IMR-90 (cell line): ENCODE results near the gene OBI1. TPM values are rescaled to one million over a fixed set of nuclear protein-coding genes. Genes with fewer than 3 reads are reported as not detected.

Experiments
- ATAC-seq: fragments of 200-7000 bp; cut with Tn5 transposase; 2 replicates; pipeline ENCODE4 v1.9.1; 2020; ENCODE audit warnings: low read depth, mild to moderate bottlenecking, moderate library complexity
- BruUV-seq: library from RNA; stranded (reverse); fragments of 400-500 nt; replicated peaks from 2 replicates; lab custom pipeline; 2021; lab: Mats Ljungman, UMichigan
- CTCF ChIA-PET: fragments of 300-600 bp; formaldehyde crosslinking; extraction: SDS; loops from one replicate; lab custom pipeline; 2021; ENCODE audit warnings: antibody characterized with exemption; lab: Yijun Ruan, JAX
- POLR2A ChIA-PET: fragments of 300-600 bp; sonication (Branson Sonifier 250); formaldehyde crosslinking; loops from one replicate; lab custom pipeline; 2022; ENCODE audit warnings: antibody characterized with exemption; ENCODE audit not compliant: unreplicated experiment; lab: Charles Lee
- DNase-seq: peaks from one replicate; pipeline ENCODE4 v3.0.0; 2013
- H2AFZ ChIP-seq: replicated peaks from 2 replicates; pipeline ENCODE3; 2013; ENCODE audit warnings: low read length, mild to moderate bottlenecking; ENCODE audit not compliant: poor library complexity
- H2AK5ac ChIP-seq: 2 replicates; pipeline ENCODE4 v1.6.1; 2013; ENCODE audit warnings: low read depth, low read length, inconsistent platforms
- H2AK9ac ChIP-seq: replicated peaks from 2 replicates; pipeline ENCODE3; 2013; ENCODE audit warnings: mild to moderate bottlenecking, low read depth, low read length, moderate library complexity; ENCODE audit not compliant: poor library complexity
- H2BK120ac ChIP-seq: 2 replicates; pipeline ENCODE4 v1.6.1; 2013; ENCODE audit warnings: low read depth, low read length, inconsistent platforms
- H2BK15ac ChIP-seq: 3 replicates; pipeline ENCODE4 v1.6.1; 2013; ENCODE audit warnings: low read depth, low read length, inconsistent platforms
- H2BK20ac ChIP-seq: 2 replicates; pipeline ENCODE4 v1.6.1; 2013; ENCODE audit warnings: low read depth, mild to moderate bottlenecking, inconsistent platforms, low read length, moderate library complexity
- H2BK5ac ChIP-seq: 2 replicates; pipeline ENCODE4 v1.6.1; 2013; ENCODE audit warnings: mild to moderate bottlenecking, low read depth, low read length, inconsistent platforms; ENCODE audit not compliant: poor library complexity, severe bottlenecking
- H3K14ac ChIP-seq: replicated peaks from 2 replicates; pipeline ENCODE4 v1.6.1; 2013; ENCODE audit warnings: low read depth, low read length, inconsistent platforms
- H3K18ac ChIP-seq: 2 replicates; pipeline ENCODE4 v1.6.1; 2013; ENCODE audit warnings: low read depth, low read length, control low read depth
- H3K23ac ChIP-seq: 2 replicates; pipeline ENCODE4 v1.6.1; 2013; ENCODE audit warnings: low read depth, low read length, inconsistent platforms
- H3K27ac ChIP-seq: 2 replicates; pipeline ENCODE4 v1.5.1; 2013; ENCODE audit warnings: mild to moderate bottlenecking, control low read depth, low read length; ENCODE audit not compliant: insufficient read depth
- H3K27me3 ChIP-seq: 2 replicates; pipeline ENCODE4 v1.6.1; 2013; ENCODE audit warnings: low read length; ENCODE audit not compliant: control insufficient read depth, insufficient read depth
- H3K36me3 ChIP-seq: 2 replicates; pipeline ENCODE4 v1.6.1; 2013; ENCODE audit warnings: low read length, mixed read lengths; ENCODE audit not compliant: control insufficient read depth, insufficient read depth
- H3K4ac ChIP-seq: 2 replicates; pipeline ENCODE4 v1.6.1; 2013; ENCODE audit warnings: low read depth, low read length, inconsistent platforms
- H3K4me1 ChIP-seq: 2 replicates; pipeline ENCODE4 v1.6.1; 2013; ENCODE audit warnings: low read length, mixed read lengths; ENCODE audit not compliant: control insufficient read depth, insufficient read depth
- H3K4me2 ChIP-seq: 2 replicates; pipeline ENCODE4 v1.6.1; 2013; ENCODE audit warnings: low read depth, mild to moderate bottlenecking, control low read depth, low read length, moderate library complexity
- H3K4me3 ChIP-seq: 2 replicates; pipeline ENCODE4 v1.5.1; 2013; ENCODE audit warnings: low read depth, mild to moderate bottlenecking, control low read depth, low read length, moderate library complexity; ENCODE audit not compliant: insufficient read depth
- H3K56ac ChIP-seq: 2 replicates; pipeline ENCODE4 v1.6.1; 2013; ENCODE audit warnings: low read length, inconsistent platforms; ENCODE audit not compliant: insufficient read depth; ENCODE audit errors: extremely low read depth
- H3K79me1 ChIP-seq, 2 experiments: 2 replicates each; pipeline ENCODE4 v1.6.1; 2013; ENCODE audit warnings: low read length in 2 of 2, inconsistent platforms in 1 of 2, low read depth in 1 of 2
- H3K9ac ChIP-seq: 2 replicates; pipeline ENCODE4 v1.6.1; 2013; ENCODE audit warnings: low read depth, low read length, control low read depth
- H3K9me1 ChIP-seq: 2 replicates; pipeline ENCODE4 v1.6.1; 2013; ENCODE audit warnings: low read length, inconsistent platforms; ENCODE audit not compliant: insufficient read depth
- H3K9me3 ChIP-seq: 2 replicates; pipeline ENCODE4 v1.6.1; 2013; ENCODE audit warnings: low read length; ENCODE audit not compliant: control insufficient read depth, insufficient read depth
- H4K20me1 ChIP-seq: 2 replicates; pipeline ENCODE4 v1.6.1; 2013; ENCODE audit warnings: low read length, inconsistent platforms; ENCODE audit not compliant: insufficient read depth
- H4K5ac ChIP-seq: 2 replicates; pipeline ENCODE4 v1.6.1; 2013; ENCODE audit warnings: mild to moderate bottlenecking, low read depth, low read length, control low read depth
- H4K8ac ChIP-seq, 2 experiments: 2 replicates each; pipeline ENCODE4 v1.6.1; 2013; ENCODE audit warnings: low read depth in 2 of 2, low read length in 2 of 2, control low read depth in 1 of 2, inconsistent platforms in 1 of 2
- H4K91ac ChIP-seq: 2 replicates; pipeline ENCODE4 v1.6.1; 2013; ENCODE audit warnings: low read depth, low read length, inconsistent platforms; ENCODE audit not compliant: insufficient read depth
- BHLHE40 ChIP-seq: fragments of 150-350 bp; IDR thresholded peaks from 2 replicates; pipeline ENCODE4 v1.6.1; 2016; ENCODE audit warnings: mild to moderate bottlenecking, low read depth, low read length
- CEBPB ChIP-seq: IDR thresholded peaks from 2 replicates; pipeline ENCODE4 v1.6.1; 2012; ENCODE audit warnings: low read depth, low read length, improper control_type of control experiment
- MAZ ChIP-seq: IDR thresholded peaks from 2 replicates; pipeline ENCODE4 v1.6.1; 2012; ENCODE audit warnings: low read depth, mild to moderate bottlenecking, low read length, improper control_type of control experiment, moderate library complexity, borderline replicate concordance
- NFE2L2 ChIP-seq: fragments of 150-350 bp; IDR thresholded peaks from 2 replicates; pipeline ENCODE4 v1.6.1; 2016; ENCODE audit warnings: low read depth, mild to moderate bottlenecking, low read length
- POLR2A ChIP-seq: IDR thresholded peaks from 2 replicates; pipeline ENCODE4 v1.6.1; 2012; ENCODE audit warnings: mild to moderate bottlenecking, low read depth, low read length
- RAD21 ChIP-seq: IDR thresholded peaks from 2 replicates; pipeline ENCODE4 v1.6.1; 2012; ENCODE audit warnings: low read length, improper control_type of control experiment
- RCOR1 ChIP-seq: IDR thresholded peaks from 2 replicates; pipeline ENCODE4 v1.6.1; 2012; ENCODE audit warnings: mild to moderate bottlenecking, low read length, improper control_type of control experiment; ENCODE audit not compliant: insufficient replicate concordance
- RFX5 ChIP-seq: IDR thresholded peaks from 2 replicates; pipeline ENCODE4 v1.8.0; 2012; ENCODE audit warnings: low read depth, mild to moderate bottlenecking, low read length, moderate library complexity
- WGBS, 2 experiments: methylation state at CpG; one replicate each; pipeline versions ENCODE4 v1.1.5 to v1.1.7; 2013; ENCODE audit warnings: missing lambda C conversion rate in 2 of 2; ENCODE audit not compliant: insufficient read length in 1 of 2; ENCODE audit errors: extremely low coverage in 2 of 2; 5-methylcytosine and 5-hydroxymethylcytosine counted together
- dilution Hi-C: fragments of 300-500 bp; cut with HindIII; formaldehyde crosslinking; loops from one replicate; pipeline ENCODE4 v1.14.3; 2018; ENCODE audit warnings: low sequenced_read_pairs; ENCODE audit not compliant: unreplicated experiment
- in situ Hi-C: fragments of 300-500 bp; cut with MboI; formaldehyde crosslinking; loops from 3 replicates; pipeline ENCODE4 v1.14.3; 2019; ENCODE audit warnings: low sequenced_read_pairs, inconsistent platforms, mixed read lengths
- intact Hi-C: fragments of 100-400 bp; cut with micrococcal nuclease; formaldehyde crosslinking; loops from 2 replicates; pipeline ENCODE4 v1.10.0; 2022
- polyA plus RNA-seq, 3 experiments: library from polyadenylated mRNA; depleted of rRNA; stranded (reverse); fragments of >200 nt; gene quantifications; 2 replicates each; pipeline ENCODE4 v1.2.3, GENCODE V29; 2012; ENCODE audit warnings: low replicate concordance in 1 of 3
- total RNA-seq: library from RNA; depleted of rRNA; stranded (reverse); fragments of >200 nt; gene quantifications from 2 replicates; pipeline ENCODE4 v1.2.3, GENCODE V29; 2012
- TF ChIP-seq, protein P1 (sequence below): conservative IDR thresholded peaks from 2 replicates; pipeline ENCODE4 v1.5.1; 2012; ENCODE audit warnings: mild to moderate bottlenecking, low read depth, low read length, improper control_type of control experiment
- TF ChIP-seq, protein P2 (sequence below): fragments of 150-350 bp; IDR thresholded peaks from 2 replicates; pipeline ENCODE4 v1.6.1; 2017; ENCODE audit warnings: mild to moderate bottlenecking, antibody characterized with exemption, low read length, low read depth

The OBI1 gene
- total and polyA plus RNA-seq, 2 of the 4 experiments (the other 2 are of a cell fraction) = 4.4 to 11.8 TPM

DNA sequence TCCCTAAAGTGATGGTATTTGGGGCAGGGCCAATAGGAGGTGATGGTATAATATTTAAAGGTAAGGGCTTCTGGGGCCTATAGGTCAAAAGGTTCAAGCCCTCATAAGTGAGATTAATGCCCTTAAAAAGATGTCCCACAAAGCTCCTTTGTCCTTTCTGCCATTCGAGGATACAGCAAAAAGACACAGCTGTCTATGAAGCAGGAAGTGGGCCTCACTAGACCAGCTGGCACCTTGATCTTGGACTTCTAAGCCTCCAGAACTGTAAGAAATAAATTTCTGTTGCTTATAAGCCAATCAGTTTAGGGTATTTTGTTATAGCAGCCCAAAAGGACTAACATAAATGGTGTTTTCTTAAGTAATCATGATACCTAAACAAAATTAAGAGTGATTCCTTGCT lies 28.4 kb downstream of the OBI1 start:
- Histone ChIP-seq H3K14ac (no peak overlapping the region), H3K18ac (no peak overlapping the region), H3K4me3 (no peak overlapping the region), H3K4me1 (no peaks in the 10 kb centered on the region), H2BK120ac (no peak overlapping the region), H3K9me3 (no peaks in the 10 kb centered on the region), H2AK5ac (no peak overlapping the region), H2AFZ (no peak overlapping the region), H4K91ac (no peak overlapping the region), H2BK5ac (no peak overlapping the region), H3K56ac (no peak overlapping the region), H2BK20ac (no peak overlapping the region), H2AK9ac (no peak overlapping the region), H3K27me3 (no peaks in the 10 kb centered on the region), H4K20me1 (no peaks in the 10 kb centered on the region), H4K8ac (no peak overlapping the region), H2BK15ac (no peak overlapping the region), H3K23ac (no peak overlapping the region), H4K5ac (no peak overlapping the region), H3K27ac (no peak overlapping the region), H3K4ac (no peak overlapping the region), H3K4me2 (no peak overlapping the region), H3K79me1 (peaks cover 0 to 2% of the 10 kb centered on the region in 2 experiments; a peak in 2 of 4 replicates), H3K36me3 (peaks cover 6% of the 10 kb centered on the region), H3K9me1 (no peaks in the 10 kb centered on the region), H3K9ac (no peak overlapping the region)
- dilution Hi-C loops = no loop called here
- no TSS peak for BruUV-seq
- ATAC-seq (no peak), DNase-seq (no peak)
- in situ Hi-C loops = no loop called here
- no peak for TF ChIP-seq MAZ
- TF ChIP-seq, protein P1, sequence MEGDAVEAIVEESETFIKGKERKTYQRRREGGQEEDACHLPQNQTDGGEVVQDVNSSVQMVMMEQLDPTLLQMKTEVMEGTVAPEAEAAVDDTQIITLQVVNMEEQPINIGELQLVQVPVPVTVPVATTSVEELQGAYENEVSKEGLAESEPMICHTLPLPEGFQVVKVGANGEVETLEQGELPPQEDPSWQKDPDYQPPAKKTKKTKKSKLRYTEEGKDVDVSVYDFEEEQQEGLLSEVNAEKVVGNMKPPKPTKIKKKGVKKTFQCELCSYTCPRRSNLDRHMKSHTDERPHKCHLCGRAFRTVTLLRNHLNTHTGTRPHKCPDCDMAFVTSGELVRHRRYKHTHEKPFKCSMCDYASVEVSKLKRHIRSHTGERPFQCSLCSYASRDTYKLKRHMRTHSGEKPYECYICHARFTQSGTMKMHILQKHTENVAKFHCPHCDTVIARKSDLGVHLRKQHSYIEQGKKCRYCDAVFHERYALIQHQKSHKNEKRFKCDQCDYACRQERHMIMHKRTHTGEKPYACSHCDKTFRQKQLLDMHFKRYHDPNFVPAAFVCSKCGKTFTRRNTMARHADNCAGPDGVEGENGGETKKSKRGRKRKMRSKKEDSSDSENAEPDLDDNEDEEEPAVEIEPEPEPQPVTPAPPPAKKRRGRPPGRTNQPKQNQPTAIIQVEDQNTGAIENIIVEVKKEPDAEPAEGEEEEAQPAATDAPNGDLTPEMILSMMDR = no peak
- no peak for TF ChIP-seq NFE2L2
- TF ChIP-seq, protein P2, sequence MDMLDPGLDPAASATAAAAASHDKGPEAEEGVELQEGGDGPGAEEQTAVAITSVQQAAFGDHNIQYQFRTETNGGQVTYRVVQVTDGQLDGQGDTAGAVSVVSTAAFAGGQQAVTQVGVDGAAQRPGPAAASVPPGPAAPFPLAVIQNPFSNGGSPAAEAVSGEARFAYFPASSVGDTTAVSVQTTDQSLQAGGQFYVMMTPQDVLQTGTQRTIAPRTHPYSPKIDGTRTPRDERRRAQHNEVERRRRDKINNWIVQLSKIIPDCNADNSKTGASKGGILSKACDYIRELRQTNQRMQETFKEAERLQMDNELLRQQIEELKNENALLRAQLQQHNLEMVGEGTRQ = no peak
- no peak for TF ChIP-seq RCOR1
- TF ChIP-seq RFX5 = no peak
- TF ChIP-seq BHLHE40 = no peak
- TF ChIP-seq RAD21 = no peak
- TF ChIP-seq POLR2A = no peak
- TF ChIP-seq CEBPB = no peak
- ChIA-PET POLR2A (no interaction called here), CTCF (no interaction called here)
- intact Hi-C loops = no loop called here
- no CpG with 5 or more reads among the region's 1 CpG for WGBS, 2 experiments
